Uterus (tissue), 2 donors: ENCODE results near the gene TRMO.

Experiments
- CTCF ChIP-seq, 4 experiments: fragments of 200-600 bp in 2 of 4; fragments of 450-650 bp in 2 of 4; sonication (generic) in 2 of 4; IDR thresholded peaks; one replicate each; pipeline ENCODE4 v1.5.1; 2016 to 2019; ENCODE audit warnings: antibody characterized with exemption in 4 of 4, mild to moderate bottlenecking in 2 of 4, moderate library complexity in 1 of 4
- POLR2A ChIP-seq, 2 donors: fragments of 450-650 bp; IDR thresholded peaks; one replicate each; pipeline ENCODE4 v1.6.1; 2016; ENCODE audit warnings: antibody characterized with exemption in 2 of 2, mild to moderate bottlenecking in 1 of 2, moderate library complexity in 1 of 2

- TF ChIP-seq CTCF (IDR thresholded peaks at IDR 0.05) (no peak), POLR2A (IDR thresholded peaks at IDR 0.05) (no peak)
Observed at GRCh38 chr9:97941323-97941722, 19.0 kb upstream of the TRMO start.
